Melanocyte of skin (primary cell): ENCODE measurements around the gene MED23. TPM values are rescaled to one million over a fixed set of nuclear protein-coding genes. Genes with fewer than 3 reads are reported as not detected.

Source experiments
- small RNA-seq, 2 donors: library from RNA; depleted of rRNA; stranded (forward); fragments of <200 nt; gene quantifications; one replicate each; pipeline ENCODE3, GENCODE V24; 2012
- total RNA-seq, 2 donors: library from RNA; depleted of rRNA; stranded (reverse); fragments of >200 nt; gene quantifications; 2 replicates each; pipeline ENCODE4 v1.2.3, GENCODE V29; 2012

MED23 gene
- total RNA-seq: 10 to 100 TPM; 28.3 to 38.9 TPM

DNA sequence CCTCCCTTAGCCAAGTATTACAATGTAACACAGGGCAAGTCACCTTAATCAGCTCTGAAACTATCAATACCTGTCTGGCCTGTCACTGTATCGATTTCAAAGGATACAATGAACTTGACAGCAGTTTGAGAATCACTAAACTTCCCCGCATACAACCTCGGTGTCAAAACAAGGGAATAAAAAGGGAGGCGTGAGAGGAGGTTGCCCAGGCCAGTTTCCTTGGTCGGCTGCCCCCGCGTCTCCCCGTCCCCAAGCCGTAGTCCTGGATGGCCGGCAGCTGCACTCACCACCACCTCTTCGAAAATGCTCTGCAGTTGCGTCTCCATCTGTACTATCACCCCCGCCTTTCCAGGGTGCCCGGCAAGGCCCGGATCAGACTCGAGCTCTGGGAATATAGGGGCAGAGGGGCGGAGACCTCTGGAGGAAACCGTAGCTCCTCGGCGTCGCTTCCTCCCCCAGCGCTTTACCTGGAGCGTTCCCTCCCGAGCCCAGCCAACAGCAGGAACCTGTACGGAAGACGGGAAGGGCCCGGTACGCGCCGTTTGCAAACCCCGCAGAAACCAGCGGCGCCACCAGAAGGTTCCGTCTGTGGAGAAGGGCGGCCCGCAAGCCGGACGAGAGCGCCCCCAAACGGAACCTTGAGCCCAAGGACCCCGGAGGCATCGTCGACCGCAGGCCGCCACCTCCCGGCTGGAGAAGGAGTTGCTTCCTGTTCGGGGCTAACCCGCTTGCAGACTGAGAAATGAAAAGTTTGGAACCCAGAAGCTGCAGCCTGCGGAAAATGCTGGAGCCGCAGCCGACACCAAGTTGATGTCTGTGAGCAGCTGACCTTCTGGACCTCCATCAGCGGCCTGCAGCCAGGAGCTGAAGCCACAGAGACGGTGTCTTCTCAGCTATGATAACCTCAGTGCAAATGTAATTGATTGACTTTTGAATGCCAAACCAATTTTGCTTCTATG, at the start of gene MED23:
MED23 (minus strand) TSS at position 519 of the 959 bp plus-strand sequence; CDS start at position 326, 193 bp downstream.

DNA sequence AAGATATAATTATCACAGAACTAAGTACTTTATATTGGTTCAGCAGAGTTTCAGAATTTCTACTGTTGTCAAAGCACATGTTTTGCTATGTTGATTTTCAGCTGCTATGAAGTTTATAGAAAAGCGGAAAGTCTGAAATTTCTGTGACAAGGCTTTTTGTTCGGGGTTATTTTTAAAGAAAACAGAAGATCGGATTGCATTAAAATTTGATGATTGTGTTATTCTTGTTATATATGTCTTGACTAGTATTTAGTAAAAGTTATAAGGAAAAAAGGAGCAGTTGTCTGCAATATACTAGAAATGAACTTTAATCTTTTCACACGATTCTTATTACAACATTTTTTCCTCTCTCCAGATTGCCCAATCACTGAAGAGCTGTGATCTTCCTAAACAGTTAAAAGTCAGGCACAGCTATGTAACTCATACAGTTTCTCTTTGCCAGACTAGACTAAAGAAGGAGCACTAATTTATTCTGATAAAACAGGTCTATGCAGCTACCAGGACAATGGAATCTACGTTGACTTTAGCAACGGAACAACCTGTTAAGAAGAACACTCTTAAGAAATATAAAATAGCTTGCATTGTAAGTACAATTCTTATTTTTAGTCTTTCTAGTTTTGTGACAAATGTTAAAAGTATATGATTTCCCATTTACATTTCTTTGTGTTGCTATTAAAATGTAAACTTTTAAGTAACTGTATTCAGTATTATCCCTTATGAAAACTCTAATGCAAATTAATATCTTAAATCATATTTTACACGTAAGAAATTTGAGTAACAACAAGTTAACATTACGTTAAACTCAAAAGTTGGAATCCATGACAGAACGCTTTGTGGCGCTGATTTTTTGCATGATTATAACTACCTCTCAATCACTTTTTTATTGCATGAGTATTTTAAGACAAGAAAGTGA, 9.1 kb upstream of the MED23 start, which contains the start of gene ENPP3:
ENPP3 (plus strand) TSS at position 423 of the 913 bp plus-strand sequence; CDS start at position 506, 83 bp downstream.

DNA sequence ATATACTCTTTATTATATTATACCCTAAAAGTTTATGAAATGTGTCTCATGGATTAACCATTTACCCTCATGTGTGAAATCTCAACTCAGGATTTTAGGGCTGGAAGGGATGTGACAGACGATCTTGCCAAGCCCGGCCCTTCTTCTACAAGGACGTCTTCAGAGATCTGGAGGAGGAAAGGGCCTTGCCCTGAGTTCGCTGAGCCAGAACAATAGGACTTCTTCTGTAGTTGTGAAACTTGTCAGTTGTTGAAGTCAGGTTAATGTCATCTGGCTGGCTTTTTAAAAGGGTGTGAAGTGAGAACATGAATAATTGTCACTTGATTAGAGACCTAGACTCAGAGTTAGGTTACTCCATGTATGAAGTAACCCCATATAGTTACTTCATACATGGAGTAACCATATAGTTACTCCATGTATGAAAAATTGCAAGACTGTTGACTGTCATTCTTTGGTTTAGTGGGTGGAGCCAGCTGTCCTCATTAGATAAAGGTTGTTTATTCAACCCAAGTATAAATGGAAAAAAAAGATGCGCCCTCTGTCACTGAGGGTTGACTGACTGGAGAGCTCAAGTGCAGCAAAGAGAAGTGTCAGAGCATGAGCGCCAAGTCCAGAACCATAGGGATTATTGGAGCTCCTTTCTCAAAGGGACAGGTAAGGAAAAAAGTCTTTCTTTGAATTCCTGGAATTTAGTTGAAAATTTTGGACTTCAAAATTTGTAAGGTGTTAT, 55.2 kb downstream of the MED23 start, which contains the start of gene ARG1:
ARG1 (plus strand) TSS at position 541 of the 730 bp plus-strand sequence; CDS start at position 598, 57 bp downstream.

Small RNA genes lying within 50 kb of the gene (small RNA-seq; reads per million reads assigned to genes)
- gene RNU4-18P: 0 to 0.04 reads per million in 2 donors

Other genes with a start within 250 kb of the MED23 start
- not detected for gene ARG1, start 55.0 kb downstream of the MED23 start, total RNA-seq
- 1 to 10 TPM in 1 of 2 donors, under 1 TPM in 1; under 0.01 to 1.4 TPM for gene ENPP3, start 9.1 kb upstream of the MED23 start, total RNA-seq
- gene OR2A4, start 73.2 kb upstream of the MED23 start, total RNA-seq: under 1 TPM; under 0.01 to 0.34 TPM
- not detected for gene CTAGE9, start 82.8 kb upstream of the MED23 start, total RNA-seq
- gene ENPP1, start 179.8 kb upstream of the MED23 start, total RNA-seq: 10 to 100 TPM; 11.7 to 13.1 TPM